ENCODE data around the gene KRTAP2-1.
"Not testable (repeated sequence)": the region's sequence is repeated elsewhere in the genome, so short reads cannot be mapped to it uniquely, and the experiment has no call there.

KRTAP2-1 gene

GRCh38 chr17:41055130-41055529, 8.0 kb upstream of the KRTAP2-1 start, which contains the start of gene KRTAP2-2:
TSS of gene KRTAP2-2 (minus strand) at chr17:41055230. CDS start at chr17:41055211, 19 bp downstream.
- DNase-seq = not testable (repeated sequence)

- DNase-seq = not testable (repeated sequence)
Observed at GRCh38 chr17:41054556-41054955, 7.4 kb upstream of the KRTAP2-1 start.

GRCh38 chr17:41054025-41054424, 6.9 kb upstream of the KRTAP2-1 start:
- DNase-seq = no peak

DNA sequence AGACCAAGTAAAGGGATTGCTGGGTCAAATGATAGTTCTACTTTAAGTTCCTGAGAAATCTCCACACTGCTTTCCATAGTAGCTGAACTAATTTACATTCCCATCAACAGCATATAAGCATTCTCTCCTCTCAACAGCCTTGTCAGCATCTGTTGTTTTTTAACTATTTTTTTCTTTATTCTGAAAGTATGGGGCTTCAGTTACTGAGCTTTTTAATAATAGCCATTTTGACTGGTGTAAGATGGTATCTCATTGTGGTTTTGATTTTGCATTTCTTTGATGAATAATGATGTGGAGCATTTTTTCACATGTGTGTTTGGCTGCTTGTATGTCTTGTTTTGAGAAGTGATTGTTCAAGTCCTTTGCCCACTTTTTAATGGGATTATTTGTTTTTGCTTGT, 5.5 kb upstream of the KRTAP2-1 start:
- DNase-seq = no peak

- DNase-seq = no peak
Observed at GRCh38 chr17:41049110-41049509, 2.0 kb upstream of the KRTAP2-1 start.

GRCh38 chr17:41048441-41048840, 1.3 kb upstream of the KRTAP2-1 start:
- DNase-seq = no peak

DNA sequence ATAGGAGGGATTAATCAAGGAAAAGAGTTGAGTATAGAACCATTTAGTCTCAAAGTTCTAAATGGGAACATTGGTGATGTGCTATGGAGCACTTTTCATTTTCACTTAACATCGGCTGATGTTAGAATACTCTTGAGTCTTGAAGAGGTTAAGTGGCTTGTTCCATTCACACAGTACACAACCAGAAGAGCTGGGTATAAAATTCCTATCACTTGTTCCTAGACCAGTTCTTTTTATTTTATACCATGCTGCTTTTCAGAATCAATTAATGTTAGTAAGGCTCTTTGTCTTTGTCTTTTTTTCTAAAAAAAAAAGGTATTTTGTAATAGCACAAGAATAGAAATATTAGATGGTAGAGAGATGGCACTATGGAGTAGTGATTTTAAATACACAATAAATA, 4.2 kb downstream of the KRTAP2-1 start:
- no peak for DNase-seq

DNA sequence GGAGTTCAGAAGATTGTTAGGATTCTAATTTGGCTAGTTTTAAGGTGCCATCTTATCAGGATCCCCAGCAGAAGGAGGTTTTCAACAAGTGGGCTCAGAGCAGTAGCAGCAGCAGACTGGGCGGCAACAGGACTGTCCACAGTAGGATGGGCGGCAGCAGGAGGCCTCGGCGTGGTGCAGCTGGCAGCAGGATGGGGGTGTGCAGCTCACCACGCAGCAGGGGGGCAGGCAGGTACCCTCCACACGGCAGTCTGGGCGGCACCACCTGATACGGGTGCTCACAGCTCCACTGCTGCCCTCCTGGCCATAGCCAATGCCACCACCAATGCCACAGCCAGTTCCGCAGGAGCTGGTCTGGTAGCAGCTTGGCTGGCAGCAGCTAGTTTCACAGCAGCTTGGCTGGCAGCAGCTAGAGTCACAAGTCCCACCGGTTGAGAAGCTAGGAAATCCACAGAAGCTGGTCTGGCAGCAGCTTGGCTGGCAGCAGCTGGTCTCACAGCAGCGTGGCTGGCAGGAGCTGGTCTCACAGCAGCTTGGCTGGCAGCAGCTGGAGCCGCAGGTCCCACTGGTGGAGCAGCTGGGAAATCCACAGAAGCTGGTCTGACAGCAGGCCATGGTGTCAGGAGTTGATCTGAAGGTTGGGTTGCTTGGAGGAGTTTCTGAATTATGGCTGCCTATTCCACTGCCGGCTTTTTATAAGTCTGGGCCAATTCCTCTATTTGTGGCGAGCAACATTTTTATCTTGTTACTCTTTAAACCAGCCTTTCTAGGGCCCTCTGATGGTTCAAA, 6.1 kb downstream of the KRTAP2-1 start, which contains the start of gene KRTAP1-1:
Gene KRTAP1-1, minus strand, starts transcription at position 668 of the 789 bp plus-strand sequence. Its CDS starts 53 bp downstream, at position 615.
- not testable (repeated sequence) for DNase-seq

- DNase-seq = no peak
Observed at GRCh38 chr17:41037853-41038350, 9.2 kb downstream of the KRTAP2-1 start.

DNA sequence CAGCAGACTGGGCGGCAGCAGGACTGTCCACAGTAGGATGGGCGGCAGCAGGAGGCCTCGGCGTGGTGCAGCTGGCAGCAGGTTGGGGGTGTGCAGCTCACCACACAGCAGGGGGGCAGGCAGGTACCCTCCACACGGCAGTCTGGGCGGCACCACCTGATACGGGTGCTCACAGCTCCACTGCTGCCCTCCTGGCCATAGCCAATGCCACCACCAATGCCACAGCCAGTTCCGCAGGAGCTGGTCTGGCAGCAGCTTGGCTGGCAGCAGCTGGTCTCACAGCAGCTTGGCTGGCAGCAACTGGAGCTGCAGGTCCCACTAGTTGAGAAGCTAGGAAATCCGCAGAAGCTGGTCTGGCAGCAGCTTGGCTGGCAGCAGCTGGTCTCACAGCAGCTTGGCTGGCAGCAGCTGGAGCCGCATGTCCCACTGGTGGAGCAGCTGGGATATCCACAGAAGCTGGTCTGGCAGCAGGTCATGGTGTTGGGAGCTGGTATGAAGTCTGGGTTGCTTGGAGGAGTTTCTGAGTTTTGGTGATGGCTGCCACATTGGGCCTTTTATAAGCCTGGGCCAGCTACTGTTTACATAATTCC, 12.7 kb downstream of the KRTAP2-1 start, which contains the start of gene KRTAP1-3:
Gene KRTAP1-3, minus strand, starts transcription at position 529 of the 590 bp plus-strand sequence. Its CDS starts 53 bp downstream, at position 476.
- not testable (repeated sequence) for DNase-seq

- DNase-seq = no peak
Observed at GRCh38 chr17:41029633-41030245, 17.4 kb downstream of the KRTAP2-1 start, which contains the start of gene KRTAP1-4. TSS of gene KRTAP1-4 (minus strand) at chr17:41030195. CDS start at chr17:41030078, 117 bp downstream.

- DNase-seq = no peak
Observed at GRCh38 chr17:41026715-41027471, 20.2 kb downstream of the KRTAP2-1 start, which contains the start of gene KRTAP1-5. TSS of gene KRTAP1-5 (minus strand) at chr17:41027208. CDS start at chr17:41027155, 53 bp downstream.

GRCh38 chr17:41024697-41025096, 22.4 kb downstream of the KRTAP2-1 start:
- no peak for DNase-seq

DNA sequence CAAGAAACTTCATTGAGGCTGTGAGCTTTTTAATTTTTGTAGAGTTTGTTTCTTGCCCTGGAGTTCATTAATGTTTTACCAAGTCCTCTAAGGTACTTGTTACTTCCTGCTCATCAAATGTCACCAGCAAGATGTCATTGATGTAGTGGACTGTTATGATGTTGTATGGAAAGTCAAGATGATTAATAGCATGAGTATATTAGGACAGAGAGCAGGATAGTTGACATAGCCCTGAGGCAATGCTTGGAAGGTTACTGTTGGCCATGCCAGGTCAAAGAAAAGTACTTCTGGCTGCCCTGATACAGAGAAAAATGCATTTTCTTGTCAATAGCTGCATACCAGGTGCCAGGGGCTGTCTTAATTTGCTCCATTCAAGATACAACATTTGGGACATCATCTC, 26.8 kb downstream of the KRTAP2-1 start:
- no peak for DNase-seq

DNA sequence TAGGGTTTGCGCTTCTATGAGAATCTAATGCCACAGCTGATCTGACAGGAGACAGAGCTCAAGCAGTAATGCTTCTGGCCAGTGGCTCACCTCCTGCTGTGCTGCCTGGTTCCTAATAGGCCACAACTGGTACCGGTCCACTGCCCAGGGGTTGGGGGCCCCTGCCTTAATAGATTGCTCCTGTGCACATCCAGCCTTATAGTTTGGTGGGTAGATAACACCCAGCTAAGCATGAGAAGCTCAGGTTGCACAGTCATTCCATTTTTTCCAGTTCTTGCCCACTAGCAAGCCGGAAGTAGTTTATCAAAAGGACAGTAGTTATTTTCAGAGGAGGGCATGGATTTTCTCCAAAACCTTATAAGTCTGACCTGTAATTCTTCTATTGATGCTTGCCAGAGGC, 27.7 kb downstream of the KRTAP2-1 start:
- no peak for DNase-seq

DNA sequence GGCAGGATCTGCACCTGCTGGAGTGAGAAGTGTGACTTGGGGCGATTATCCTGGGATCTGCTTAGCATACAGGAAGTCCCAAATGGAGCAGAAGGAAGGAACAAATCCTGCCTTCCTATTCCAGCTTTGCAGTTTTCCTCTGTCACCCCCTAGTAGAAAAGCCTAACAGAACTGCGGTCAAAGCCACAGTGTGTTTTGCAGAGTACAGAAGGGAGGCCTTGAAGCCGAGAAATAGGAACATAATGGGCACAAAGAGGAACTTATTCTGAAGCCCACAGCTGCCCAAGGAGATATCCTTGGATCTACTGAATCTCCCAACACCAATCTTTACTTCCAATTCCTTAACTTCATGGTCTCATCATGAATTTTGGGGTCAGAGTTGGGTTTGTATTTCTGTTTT, 28.6 kb downstream of the KRTAP2-1 start:
- no peak for DNase-seq

DNA sequence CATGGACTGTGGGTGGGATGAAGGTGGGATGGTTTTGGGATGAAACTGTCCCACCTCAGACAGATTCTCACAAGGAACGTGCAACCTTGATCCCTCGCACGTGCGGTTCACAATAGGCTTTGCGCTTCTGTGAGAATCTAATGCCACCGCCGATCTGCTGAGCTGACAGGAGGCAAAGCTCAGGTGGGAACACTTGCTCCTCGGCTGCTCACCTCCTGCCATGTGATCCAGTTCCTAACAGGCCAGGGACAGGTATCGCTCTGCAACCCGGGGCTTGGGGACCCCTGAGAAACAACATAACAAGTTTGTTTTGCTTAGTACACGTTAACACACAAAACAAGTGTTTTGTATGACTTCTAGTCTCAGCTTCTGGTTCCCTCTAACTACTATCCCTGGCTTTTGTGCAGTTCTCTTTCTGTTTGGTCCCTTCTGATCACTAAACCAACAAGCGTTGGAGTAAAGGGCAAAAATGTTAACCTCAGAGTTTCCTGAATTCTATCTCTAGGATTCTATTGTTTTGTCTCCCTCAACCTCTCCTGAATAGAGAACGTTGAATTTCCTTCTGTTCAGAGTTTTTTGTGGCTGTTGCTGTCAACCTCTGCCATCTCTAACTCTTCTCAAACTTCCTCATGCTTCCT, 30.4 kb downstream of the KRTAP2-1 start:
- no peak for DNase-seq

GRCh38 chr17:41015454-41015853, 31.7 kb downstream of the KRTAP2-1 start:
- DNase-seq = no peak

DNA sequence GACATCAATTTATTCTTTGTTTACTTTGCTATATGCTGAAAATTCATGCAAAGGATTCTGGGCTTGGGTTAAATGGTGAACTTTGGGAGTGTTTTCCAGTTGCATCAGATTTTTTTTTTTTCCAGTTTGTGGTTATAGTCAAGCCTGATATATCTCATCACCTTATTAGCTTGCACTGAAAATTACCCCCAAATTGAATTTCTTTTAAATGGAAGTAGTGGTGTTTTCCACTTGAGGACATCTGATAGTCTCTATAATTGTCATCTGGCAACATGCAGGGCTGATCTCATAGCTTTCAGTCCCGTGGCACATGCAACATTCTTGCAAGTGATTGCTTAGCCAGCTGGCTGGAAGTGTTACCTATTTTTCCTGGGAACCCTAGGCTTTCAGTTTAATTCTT, 33.5 kb downstream of the KRTAP2-1 start:
- DNase-seq = no peak

DNA sequence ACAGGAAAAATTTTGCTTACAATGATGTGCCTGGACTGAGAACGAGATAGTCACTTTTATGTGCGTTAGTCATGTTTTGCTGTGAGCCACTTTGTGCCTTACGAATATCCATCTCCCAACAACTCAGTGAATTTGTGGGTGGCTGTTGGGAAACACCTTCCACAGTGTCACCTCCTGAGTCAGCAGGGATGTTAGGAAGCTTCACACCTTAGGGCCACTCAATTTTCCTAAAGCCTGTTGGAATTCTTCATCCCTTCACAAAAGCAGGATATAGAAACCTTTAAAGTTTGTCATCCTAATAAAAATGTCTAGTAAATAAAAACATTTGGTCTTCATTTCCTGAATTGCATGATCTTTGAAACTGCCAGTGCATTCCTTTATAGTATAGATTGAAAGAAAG, 33.9 kb downstream of the KRTAP2-1 start:
- DNase-seq = no peak

DNA sequence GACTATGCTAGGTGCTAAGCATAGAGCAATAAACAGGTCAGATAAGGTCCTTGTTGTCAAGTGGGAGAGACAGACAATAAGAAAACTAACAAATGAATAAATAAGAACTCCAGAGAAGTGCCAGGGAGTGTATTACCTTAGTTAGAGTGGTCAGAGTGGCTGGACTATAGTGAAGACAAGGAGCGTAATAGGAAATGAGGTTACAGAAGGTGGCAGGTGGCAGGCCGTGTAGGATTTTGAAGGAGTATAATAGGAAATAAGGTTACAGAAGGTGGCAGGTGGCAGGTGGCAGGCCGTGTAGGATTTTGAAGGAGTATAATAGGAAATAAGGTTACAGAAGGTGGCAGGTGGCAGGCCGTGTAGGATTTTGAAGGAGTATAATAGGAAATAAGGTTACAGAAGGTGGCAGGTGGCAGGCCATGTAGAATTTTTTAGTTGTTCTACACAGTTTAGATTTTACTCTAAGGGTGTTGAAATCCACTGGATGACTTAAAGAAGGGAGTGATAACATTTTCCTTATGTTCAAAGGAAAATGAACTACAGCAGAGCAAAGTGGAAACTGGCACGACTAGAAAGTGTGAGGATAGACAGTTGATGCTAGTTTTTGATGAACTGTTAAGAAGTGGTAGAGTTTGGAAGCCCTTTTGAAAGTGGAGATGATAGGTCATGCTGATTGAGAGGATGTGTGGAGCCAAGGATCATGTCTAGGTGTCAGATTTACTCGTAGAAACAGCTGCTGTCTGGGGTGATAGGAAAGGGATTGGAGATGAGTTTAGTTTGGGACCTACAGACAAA, 34.6 kb downstream of the KRTAP2-1 start:
- DNase-seq = no peak

Measured in GF-D8 (cell line).